ENCODE results near the gene LIPG.
"Not testable (repeated sequence)": the region's sequence is repeated elsewhere in the genome, so short reads cannot be mapped to it uniquely, and the experiment has no call there.

- not testable (repeated sequence) for TF ChIP-seq POU2F2 (IDR thresholded peaks at IDR 0.05; ENCODE audit: low read depth, low read length); POLR2AphosphoS5 (IDR thresholded peaks at IDR 0.05; ENCODE audit: low read depth, low read length); POLR2A (IDR thresholded peaks at IDR 0.05; ENCODE audit: low read depth, low read length); SPI1 (IDR thresholded peaks at IDR 0.05; ENCODE audit: low read depth, low read length); TAF1 (IDR thresholded peaks at IDR 0.05; ENCODE audit: low read depth, low read length); PAX5 (IDR thresholded peaks at IDR 0.05; ENCODE audit: insufficient read depth, low read length, severe bottlenecking)
Observed at GRCh38 chr18:49512876-49513275, 49.0 kb upstream of the LIPG start.

All from GM12891 (cell line).